Measurements from ENCODE around the gene RILPL2.
A peak's percentile ranks its signal among the peaks of the same experiment; 100 is the strongest.
"Not testable (repeated sequence)": the region's sequence is repeated elsewhere in the genome, so short reads cannot be mapped to it uniquely, and the experiment has no call there.

RILPL2 gene, protein sequence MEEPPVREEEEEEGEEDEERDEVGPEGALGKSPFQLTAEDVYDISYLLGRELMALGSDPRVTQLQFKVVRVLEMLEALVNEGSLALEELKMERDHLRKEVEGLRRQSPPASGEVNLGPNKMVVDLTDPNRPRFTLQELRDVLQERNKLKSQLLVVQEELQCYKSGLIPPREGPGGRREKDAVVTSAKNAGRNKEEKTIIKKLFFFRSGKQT

DNA sequence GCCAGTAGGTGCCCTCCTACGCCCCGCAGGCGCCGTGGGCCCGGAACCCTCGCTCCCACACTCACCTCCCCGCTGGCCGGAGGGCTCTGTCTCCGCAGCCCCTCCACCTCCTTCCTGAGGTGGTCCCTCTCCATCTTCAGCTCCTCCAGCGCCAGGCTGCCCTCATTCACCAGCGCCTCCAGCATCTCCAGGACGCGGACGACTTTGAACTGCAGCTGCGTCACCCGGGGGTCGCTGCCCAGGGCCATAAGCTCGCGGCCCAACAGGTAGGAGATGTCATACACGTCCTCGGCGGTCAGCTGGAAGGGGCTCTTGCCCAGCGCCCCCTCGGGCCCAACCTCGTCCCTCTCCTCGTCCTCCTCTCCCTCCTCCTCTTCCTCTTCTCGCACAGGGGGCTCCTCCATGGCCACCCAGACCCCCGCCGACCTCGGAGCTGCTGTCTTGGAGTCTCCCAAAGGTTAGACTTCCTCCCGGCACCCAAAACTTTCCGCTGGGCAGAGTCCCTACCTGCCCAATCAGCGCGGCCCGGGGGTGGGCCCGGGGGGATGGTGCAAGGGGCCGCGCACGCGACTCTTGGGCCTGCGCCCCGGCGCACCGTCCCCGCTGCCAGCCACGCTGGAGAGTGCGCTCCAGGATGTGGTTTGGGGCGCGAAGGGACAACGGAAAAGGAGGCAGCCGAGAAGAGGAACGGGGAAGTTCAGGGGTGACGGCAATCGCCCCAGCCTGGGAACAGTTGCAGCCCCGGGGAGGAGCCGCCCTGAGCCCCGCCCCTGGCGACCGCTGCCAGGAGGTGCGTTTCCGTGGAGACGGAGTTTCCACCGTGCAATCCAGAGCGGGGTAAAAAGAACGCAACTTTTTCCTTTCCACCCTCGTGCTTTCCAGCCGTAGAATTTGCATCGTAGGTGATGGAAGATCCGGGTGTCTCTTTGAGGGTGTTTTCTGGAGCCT, at the start of gene RILPL2:
Gene RILPL2 (minus strand): TSS at position 668 of the 948 bp plus-strand sequence. CDS start 264 bp downstream, at position 404.
- DNase-seq (ENCODE audit: low spot score) = peak; percentile 87

- DNase-seq (ENCODE audit: low spot score) = no peak
These were observed 49.3 kb upstream of the RILPL2 start for GRCh38 chr12:123485756-123486155.

DNA sequence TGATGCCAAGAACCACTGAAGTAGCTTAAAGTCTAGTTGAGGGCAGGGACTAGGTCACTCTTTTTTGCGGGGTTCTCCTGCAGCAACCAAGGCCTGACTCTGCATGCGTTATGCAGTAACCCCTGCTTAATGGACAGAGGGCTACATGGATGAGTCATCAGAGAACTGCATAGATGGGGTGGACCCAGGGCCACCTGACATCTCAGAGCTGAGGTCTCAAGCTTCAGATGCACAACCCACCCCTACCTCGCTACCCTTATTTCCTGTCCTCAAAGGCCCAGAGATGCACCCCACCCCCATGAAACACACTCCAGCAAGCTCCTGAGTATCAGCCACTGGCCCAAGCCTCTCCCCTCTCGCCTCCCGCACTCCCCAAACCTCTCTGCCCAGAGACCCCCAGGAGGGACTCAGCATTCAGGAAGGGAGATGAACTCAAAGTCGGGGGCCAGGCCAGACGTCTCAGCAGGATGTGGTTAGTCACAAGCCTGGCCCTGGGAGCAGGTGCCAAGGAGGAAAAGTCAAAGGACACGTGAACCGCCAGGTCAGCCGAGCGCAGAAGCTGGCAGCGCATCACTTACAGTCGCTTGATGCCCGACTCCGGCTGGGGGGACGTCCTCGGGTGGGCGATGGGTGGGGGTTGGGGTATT, 47.2 kb upstream of the RILPL2 start:
- DNase-seq (ENCODE audit: low spot score) = no peak

GRCh38 chr12:123482876-123483275, 46.4 kb upstream of the RILPL2 start:
- no peak for DNase-seq (ENCODE audit: low spot score)

DNA sequence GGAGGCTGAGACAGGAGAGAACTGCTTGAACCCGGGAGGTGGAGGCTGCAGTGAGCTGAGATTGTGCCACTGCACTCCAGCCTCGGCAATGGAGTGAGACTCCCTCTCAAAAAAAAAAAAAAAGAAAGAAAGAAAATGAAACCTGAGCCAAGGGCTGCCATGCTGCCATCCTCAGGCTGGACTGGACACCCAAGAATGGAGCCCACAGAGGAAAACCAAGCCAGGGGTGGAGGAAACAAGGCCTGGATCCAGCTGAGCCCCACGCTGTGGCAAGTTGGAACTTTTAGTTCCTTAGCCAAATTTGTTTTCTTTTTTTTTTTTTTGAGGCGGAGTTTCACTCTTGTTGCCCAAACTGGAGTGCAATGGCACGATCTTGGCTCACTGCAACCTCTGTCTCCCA, 44.8 kb upstream of the RILPL2 start:
- not testable (repeated sequence) for DNase-seq (ENCODE audit: low spot score)

- DNase-seq (ENCODE audit: low spot score) = no peak
These were observed 43.1 kb upstream of the RILPL2 start for GRCh38 chr12:123479442-123480180.

GRCh38 chr12:123478762-123479161, 42.3 kb upstream of the RILPL2 start:
- no peak for DNase-seq (ENCODE audit: low spot score)

- DNase-seq (ENCODE audit: low spot score) = no peak
These were observed 41.6 kb upstream of the RILPL2 start for GRCh38 chr12:123478069-123478468.

DNA sequence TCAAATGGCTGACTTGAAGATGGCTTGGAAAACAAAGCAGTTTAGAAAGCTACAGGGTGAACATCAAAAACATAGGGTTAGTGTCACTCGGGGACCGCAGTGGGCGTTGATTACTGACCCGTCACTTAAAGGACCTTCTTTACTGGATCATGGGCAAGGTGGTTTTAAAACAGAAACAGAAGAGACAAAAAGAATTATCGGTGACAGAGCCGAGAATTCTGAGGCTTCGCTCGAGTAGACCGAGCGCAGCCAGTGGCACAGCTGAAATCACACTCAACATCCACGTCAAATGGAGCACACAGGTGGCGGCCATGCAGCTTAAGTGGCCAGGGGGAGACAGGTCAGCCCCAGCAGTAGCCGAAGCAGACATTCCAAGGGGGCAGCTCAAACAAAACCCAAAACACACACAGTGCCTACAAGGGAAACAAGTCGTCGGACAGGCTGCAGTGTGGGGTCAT, 38.8 kb upstream of the RILPL2 start:
- DNase-seq (ENCODE audit: low spot score) = no peak

GRCh38 chr12:123474485-123475245, 38.2 kb upstream of the RILPL2 start:
- no peak for DNase-seq (ENCODE audit: low spot score)

GRCh38 chr12:123472438-123472849, 36.0 kb upstream of the RILPL2 start:
- DNase-seq (ENCODE audit: low spot score) = no peak

DNA sequence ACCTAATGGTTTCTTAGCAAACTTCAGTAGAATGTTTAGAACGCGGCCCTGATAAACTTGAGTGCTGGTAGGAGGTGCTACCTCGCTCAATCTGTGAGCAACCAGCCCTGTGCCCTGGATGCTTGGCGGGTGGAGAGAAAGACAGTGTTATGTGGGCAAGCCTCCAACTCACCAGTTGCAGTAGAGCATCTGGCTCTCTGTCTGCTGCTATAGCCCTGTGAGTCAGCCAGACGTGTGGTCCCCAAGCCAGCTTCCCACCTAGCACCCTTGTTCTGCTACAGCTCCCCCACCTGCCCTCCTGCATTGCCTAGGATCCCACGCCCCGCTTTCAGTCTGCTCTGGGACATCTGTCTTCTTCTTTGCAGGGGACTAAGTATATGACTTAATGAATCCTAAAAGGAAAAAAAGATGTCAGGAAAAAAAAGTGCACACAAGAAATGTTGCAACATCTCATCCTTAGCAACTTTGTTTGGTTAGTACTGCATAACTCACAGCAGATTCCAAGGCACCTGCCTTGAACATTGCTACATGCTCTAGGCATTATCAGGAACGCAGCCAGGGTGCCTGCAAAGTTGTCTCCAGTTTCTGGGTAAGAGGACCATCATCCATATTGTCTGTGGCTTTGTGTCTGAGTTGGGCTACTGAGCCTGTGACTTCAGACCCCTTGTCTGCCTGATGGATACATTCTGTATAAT, 35.0 kb upstream of the RILPL2 start:
- DNase-seq (ENCODE audit: low spot score) = no peak

DNA sequence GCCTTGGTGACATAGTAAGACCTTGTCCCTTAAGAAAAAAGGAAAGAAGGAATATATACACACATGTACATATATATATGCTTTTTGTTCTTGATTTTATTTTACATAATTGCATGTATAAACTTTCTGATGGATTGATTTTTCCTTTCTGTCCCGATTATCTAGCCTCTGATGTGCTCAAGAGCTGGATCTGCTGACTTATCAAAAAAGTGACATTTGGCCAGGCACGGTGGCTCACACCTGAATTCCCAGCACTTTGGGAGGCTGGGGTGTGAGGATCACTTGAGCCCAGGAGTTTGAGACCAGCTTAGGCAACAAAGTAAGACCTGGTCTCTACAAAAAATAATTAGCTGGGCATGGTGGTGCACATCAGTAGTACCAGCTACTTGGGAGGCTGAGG, 33.5 kb upstream of the RILPL2 start:
- no peak for DNase-seq (ENCODE audit: low spot score)

DNA sequence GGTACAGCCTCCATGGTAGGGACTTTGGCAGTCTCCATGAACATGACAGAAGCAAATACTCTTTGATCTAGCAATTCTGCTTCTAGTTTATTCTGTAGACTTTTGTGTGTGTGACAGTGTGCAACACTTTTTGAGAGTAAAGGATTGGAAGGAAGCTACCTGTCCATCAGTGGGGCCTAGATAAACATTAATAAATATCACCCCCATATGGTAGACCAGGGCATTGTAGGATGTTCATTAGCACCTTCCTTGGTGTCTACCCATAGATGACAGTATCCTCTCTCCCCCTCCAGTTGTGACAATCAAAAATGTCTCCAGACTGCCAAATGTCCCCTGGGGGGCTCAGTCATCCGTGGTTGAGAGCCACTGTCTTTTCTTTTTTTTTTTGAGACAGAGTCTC, 32.3 kb upstream of the RILPL2 start:
- peak; percentile 54 for DNase-seq (ENCODE audit: low spot score)

DNA sequence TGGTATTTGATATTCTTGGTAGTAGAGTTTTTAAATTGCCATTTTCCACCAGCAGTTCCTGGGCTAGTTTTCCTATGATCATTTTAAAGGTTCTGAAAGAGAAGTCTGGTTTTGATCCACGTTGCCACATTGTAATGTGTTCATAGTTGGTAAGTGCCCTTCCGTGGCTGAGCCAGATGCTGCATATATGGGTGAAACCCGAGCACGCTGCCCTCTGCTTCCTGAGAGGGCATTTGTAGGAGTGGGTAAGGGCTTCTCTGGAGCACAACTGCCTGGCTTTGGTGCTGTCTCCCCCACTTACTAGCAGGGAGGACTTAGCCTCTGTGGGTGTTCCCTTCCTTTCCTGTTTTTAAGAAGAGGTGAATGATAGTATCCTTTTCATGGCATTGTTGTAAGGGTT, 28.6 kb upstream of the RILPL2 start:
- DNase-seq (ENCODE audit: low spot score) = no peak

DNA sequence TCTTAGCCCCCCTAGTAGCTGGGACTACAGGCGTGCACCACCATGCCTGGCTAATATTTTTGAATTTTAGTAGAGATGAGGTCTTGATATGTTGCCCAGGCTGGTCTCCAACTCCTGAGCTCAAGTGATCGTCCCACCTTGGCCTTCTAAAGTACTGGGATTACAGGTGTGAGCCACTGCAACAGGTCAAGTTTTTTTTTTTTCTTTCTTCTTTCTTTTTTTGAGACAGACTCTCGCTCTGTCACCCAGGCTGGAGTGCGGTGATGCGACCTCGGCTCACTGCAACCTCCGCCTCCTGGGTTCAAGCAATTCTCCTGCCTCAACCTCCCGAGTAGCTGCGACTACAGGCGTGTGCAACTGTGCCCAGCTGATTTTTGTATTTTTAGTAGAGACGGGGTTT, 26.7 kb upstream of the RILPL2 start:
- not testable (repeated sequence) for DNase-seq (ENCODE audit: low spot score)

GRCh38 chr12:123457980-123458779, 21.7 kb upstream of the RILPL2 start, which contains the start of gene SNRNP35:
TSS of gene SNRNP35 (plus strand) at chr12:123458139. CDS start at chr12:123465541, 7,402 bp downstream.
- peak; percentile 89 for DNase-seq (ENCODE audit: low spot score)

GRCh38 chr12:123453165-123453564, 16.7 kb upstream of the RILPL2 start:
- no peak for DNase-seq (ENCODE audit: low spot score)

- not testable (repeated sequence) for DNase-seq (ENCODE audit: low spot score)
These were observed 15.7 kb upstream of the RILPL2 start for GRCh38 chr12:123452276-123452550.

DNA sequence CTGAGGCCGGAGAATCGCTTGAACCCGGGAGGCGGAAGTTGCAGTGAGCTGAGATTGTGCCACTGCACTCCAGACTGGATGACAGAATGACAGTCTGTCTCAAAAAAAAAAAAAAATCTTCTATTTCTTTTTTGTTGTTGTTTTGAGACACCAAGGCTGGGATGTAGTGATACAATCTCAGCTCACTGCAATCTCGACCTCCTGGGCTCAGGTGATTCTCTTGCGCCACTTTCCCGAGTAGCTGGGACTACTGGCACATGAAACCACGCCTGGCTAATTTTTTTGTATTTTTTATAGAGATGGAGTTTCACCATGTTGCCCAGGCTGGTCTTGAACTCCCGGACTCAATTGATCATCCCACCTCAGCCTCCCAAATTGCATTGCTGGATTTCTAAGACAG, 14.2 kb upstream of the RILPL2 start:
- no peak for DNase-seq (ENCODE audit: low spot score)
